GM21381 (cell line): ENCODE results near the gene WFS1.
A peak's percentile ranks its signal among the peaks of the same experiment; 100 is the strongest.

ENCODE experiments used
- ATAC-seq: cut with Tn5 transposase; IDR thresholded peaks from one replicate; pipeline ENCODE4 v1.9.1; 2021; ENCODE audit warnings: mild to moderate bottlenecking, moderate library complexity; ENCODE audit not compliant: unreplicated experiment

WFS1 gene, protein sequence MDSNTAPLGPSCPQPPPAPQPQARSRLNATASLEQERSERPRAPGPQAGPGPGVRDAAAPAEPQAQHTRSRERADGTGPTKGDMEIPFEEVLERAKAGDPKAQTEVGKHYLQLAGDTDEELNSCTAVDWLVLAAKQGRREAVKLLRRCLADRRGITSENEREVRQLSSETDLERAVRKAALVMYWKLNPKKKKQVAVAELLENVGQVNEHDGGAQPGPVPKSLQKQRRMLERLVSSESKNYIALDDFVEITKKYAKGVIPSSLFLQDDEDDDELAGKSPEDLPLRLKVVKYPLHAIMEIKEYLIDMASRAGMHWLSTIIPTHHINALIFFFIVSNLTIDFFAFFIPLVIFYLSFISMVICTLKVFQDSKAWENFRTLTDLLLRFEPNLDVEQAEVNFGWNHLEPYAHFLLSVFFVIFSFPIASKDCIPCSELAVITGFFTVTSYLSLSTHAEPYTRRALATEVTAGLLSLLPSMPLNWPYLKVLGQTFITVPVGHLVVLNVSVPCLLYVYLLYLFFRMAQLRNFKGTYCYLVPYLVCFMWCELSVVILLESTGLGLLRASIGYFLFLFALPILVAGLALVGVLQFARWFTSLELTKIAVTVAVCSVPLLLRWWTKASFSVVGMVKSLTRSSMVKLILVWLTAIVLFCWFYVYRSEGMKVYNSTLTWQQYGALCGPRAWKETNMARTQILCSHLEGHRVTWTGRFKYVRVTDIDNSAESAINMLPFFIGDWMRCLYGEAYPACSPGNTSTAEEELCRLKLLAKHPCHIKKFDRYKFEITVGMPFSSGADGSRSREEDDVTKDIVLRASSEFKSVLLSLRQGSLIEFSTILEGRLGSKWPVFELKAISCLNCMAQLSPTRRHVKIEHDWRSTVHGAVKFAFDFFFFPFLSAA

GRCh38 chr4:6269616-6270511, at the start of gene WFS1:
WFS1 (plus strand) TSS chr4:6269850; CDS start chr4:6277456, 7,606 bp downstream.
- ATAC-seq, result peak; percentile 100

- no peak for ATAC-seq
Observed at GRCh38 chr4:6221301-6221850, 48.3 kb upstream of the WFS1 start.

GRCh38 chr4:6221851-6222760, 47.5 kb upstream of the WFS1 start:
- no peak for ATAC-seq

- no peak for ATAC-seq
Observed at GRCh38 chr4:6222761-6223292, 46.8 kb upstream of the WFS1 start.

DNA sequence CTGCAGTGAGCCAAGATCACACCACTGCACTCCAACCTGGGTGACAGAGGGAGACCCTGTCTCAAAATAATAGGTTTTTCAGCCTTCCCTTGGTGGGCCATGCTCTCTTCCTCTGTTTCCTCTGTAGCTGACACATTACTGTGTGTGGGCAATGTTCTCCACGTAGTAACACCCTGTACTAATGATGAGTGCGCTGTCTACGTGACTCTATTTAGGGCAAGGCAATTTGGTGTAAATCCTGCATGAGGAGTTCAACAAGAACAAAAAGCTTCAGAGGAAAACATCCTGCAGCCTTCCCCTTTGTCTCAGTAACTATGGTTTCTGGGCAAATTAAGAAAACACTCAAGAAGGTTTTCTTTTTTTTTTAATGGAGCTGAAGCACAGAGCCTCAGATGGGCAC, 44.9 kb upstream of the WFS1 start:
- no peak for ATAC-seq

DNA sequence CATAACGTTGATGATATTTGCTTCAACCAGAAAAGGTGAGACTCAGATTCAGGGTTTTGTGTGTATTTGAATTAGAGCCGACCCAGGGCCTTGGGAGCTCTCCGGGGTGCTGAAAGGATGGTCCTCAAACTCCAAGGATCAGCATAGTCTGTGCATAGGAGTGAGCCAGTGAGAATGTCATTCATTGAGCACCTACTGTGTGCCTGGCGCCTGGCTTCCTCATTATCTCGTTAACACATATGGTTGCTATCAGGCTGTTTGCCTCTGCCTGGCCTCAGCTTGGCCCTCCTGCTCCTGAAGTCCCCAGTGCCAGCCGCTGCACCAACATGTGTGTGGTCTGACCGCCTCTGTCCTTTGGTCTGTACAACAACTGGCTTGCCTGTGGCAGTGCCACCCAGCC, 44.2 kb upstream of the WFS1 start:
- no peak for ATAC-seq

GRCh38 chr4:6226506-6226905, 43.1 kb upstream of the WFS1 start:
- no peak for ATAC-seq

DNA sequence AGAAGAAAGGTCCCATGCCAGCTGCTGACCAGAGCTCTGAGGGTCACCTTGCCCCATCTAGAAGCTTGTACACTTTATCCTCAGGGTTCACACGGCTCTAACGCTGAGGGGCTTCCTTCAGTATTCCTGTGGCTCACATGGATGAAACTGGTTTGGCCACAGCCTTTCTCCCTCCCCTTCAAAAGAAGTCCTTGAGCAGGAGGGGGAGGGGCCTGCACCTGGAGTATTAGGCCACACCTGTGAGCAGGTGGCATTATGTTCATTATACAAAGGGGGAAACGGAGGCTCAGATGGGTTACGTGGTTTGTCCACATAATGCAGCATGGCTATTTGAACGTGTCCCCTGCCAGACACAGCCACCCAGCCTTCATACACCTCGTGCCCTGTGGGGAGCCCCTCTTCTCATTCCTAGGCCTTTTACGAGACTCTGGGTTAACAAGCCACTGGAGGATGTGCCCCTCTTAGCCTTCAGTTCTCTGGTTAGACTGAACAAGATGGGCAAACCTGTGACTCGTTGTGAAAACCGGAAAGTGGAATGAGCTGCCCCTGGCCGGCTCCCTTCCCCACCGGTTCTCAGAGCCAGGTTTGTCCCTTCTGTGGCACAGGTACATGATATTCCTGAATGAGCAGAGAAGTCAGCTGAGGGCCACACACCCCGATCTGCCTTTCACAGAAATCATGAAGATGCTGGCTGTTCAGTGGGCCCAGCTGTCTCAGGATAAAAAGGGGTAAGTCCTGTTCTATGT, 42.1 kb upstream of the WFS1 start:
- ATAC-seq, result no peak

DNA sequence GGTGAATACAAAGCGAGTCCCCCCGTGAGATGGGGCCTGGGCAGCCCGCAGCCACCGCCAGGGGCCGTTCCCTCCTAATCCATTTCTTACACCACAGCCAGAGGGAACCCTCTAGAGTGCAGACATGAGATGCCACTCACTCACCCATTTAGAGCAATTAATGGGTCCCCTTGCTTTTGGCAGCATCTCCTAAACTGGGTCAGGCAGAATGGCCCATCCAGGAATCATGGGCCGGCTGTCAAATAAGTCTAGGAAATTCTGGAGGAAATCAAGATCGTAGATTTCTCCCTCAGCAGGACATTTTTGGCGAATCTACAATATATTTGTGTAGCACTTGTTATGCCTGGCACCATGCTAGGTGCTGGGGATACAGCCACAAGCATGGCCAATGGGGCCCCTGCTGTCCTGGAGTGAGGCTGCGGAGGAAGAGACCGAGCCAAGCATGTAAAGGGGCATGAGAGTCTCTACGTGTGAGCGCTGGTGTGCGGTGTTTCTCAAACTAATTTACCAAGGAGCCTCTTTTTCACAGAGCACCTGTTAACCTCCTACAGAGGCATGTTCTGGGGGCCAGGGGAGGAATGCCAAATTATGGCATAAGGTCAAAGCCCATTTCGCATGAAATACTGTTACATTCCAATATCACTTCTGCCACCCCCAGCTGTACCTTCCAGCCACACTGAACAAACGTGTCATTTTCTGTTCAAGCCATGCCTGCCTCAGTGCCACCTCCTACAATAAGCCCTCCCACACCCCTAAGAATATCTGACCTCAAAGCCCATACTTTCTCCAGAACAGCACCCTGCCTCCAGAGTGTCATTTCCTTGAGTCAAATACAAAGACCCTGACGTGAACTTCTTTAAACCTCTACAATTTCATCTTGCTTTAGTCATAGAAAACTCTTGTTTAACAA, 41.2 kb upstream of the WFS1 start:
- ATAC-seq, result no peak

GRCh38 chr4:6229095-6229494, 40.6 kb upstream of the WFS1 start:
- no peak for ATAC-seq

DNA sequence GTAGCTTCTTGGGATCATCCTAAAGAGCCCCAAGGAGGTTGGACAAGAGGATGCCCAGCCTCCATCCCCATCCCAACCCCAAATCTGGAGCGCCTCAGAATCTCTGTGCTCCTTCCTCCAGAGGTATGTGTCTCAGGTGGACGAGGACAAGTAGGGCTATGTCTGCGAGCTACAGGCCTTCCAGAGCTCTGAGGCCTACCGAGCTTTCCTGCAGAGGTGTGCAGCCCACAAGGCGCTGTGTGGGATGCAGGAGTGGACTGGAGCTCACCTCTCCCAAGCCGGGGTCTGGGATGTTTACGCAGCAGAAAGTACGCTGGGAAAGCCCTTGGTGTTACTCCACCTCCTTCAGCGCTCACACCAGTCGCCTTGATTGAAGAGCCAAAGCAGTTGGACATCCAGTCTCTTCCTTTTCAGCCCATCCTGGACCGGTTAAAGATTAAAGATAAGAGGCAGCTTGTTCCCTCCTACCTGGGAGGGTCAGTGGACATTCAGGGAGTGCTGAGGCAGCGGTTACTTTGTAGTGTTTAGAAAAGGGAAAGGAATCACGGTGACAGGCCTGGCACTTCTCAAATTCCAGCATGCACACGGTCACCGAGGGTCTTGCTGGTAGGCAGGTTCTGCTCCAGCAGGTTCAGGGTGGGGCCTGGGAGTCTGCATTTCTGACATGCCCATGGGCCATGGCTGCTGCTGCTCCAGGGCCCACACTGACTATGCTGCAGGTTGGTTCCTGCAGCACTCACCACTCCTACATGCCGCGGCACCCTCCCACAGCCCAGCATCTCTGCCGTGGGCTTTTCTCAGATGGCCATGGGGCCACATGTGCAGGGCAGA, 39.8 kb upstream of the WFS1 start:
- no peak for ATAC-seq

DNA sequence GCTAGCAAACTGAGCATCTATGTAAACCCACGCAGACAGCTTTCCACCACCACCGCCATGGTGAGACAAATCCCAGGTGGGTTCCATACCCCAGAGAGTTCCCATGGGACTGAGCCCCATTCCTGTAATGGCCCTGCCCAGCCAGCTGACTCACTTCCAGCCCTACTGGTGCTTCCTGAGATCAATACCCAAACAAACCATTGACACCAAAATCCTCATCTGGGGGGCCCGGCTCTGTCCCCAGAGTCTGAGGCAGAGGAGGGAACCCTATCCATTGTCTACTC, 39.2 kb upstream of the WFS1 start:
- no peak for ATAC-seq

- no peak for ATAC-seq
Observed at GRCh38 chr4:6230827-6231662, 38.6 kb upstream of the WFS1 start.

DNA sequence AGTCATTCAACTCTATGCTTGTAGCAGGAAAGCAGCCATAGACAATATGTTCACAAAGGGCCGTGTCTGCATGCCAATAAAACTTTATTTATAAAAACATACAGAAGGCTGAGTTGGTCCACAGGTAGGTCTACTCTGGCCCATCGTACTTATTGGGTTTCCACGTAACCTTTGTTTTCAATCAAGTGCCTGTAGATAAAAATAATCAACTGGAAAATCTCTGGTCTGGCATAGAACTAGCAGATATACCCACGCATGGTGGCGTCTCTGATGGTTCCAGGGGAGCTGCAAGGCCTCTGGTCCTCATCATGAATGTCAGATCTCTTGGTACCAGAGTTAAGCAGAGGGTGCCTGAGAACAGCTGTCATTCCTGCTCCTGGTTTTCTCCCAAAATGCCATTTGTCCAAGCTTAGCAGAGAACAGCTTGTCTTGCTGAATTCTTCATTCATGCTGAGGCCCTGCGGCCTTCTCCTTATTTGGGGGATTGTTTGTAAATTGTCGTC, 37.9 kb upstream of the WFS1 start:
- ATAC-seq, result no peak

DNA sequence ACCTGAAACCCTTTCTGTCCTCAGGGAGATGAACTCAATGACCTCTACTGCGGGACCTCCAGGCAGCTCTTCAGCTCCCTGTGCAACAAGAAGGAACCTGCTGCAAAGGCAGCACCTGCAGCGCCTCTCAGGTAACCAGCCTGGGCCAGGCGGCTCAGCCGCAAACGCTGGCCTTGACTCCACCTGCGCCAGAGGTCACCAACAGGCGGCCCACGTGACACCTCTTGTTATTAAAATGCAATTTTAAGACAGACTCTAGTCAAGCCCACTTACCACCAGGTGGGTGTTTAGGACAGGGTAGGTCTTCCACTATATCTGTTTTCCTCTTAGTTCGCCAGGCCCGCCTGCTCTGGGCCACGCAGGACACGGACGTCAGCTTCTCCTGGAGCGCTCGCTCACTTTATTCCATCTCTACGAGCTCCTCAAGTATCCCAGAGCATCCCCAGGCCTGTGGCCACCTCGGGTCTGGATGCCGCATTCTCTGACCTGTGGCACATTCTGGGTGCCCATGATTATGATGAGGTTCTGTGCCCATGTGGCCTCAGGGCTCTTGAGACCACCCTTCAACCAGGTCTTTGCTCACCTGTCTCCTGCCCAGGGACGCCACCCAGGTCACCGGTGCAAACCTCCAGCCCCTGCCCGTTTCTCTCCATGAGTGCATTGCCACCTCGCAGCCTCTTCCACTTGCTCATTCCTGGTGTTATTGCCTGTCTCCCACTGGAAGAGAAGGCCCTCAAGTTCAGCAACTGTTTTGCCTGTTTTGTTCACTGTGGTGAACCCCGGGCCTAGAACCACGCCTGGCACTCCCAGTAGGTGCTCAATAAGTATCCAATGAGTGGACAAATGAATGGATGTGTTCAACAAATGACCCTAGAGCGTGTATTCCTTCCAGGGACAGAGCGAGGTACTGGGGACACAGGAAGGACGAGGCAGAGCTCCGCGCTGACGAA, 36.5 kb upstream of the WFS1 start:
- no peak for ATAC-seq
